ENCODE measurements around the gene RTN4RL2. TPM values are rescaled to one million over a fixed set of nuclear protein-coding genes. Genes with fewer than 3 reads are reported as not detected.
A peak's percentile ranks its signal among the peaks of the same experiment; 100 is the strongest.

Gene RTN4RL2
- total and polyA plus RNA-seq, 9 of the 15 experiments (the other 6 are each of a cell fraction or from before 2014, with no cell fraction given), result 0.06 to 1.9 (median 0.34) TPM; not detected in 4

GRCh38 chr11:57483562-57483918 lies 23.2 kb downstream of the RTN4RL2 start:
- intact Hi-C loops (cut with micrococcal nuclease), result no loop called here
- Histone ChIP-seq H3K4me1 (replicated peaks in 1 of 2; ENCODE audit: control insufficient read depth in 2 of 2, insufficient read depth in 2 of 2, low read length in 2 of 2) (peaks cover 6 to 15% of the 10 kb centered on the region in 2 experiments; a peak in 4 of 5 replicates), H3K9me1 (ENCODE audit: control insufficient read depth, insufficient read depth, low read length) (no peaks in the 10 kb centered on the region), H3K4me3 (no peak overlapping the region), H3K4me2 (ENCODE audit: insufficient read depth, low read length) (no peak overlapping the region), H2AFZ (ENCODE audit: low read depth, low read length) (no peak overlapping the region), H3K9me3 (replicated peaks; ENCODE audit: control insufficient read depth, insufficient read depth, low read depth, low read length) (no peaks in the 10 kb centered on the region), H3K27me3 (ENCODE audit: control insufficient read depth in 2 of 2, insufficient read depth in 2 of 2, low read length in 2 of 2) (no peaks in the 10 kb centered on the region), H3K79me2 (ENCODE audit: control insufficient read depth, insufficient read depth, low read length) (no peaks in the 10 kb centered on the region), H3K27ac (ENCODE audit: extremely low read depth, low read depth, low read length) (no peak overlapping the region), H3K36me3 (ENCODE audit: control insufficient read depth, insufficient read depth, low read length) (peaks cover 48% of the 10 kb centered on the region), H3K9ac (ENCODE audit: insufficient read depth in 1 of 2, low read depth in 2 of 2, low read length in 2 of 2) (no peak overlapping the region), H4K20me1 (replicated peaks; ENCODE audit: control insufficient read depth, insufficient read depth, low read length) (peaks cover 8% of the 10 kb centered on the region; the same call in 1 of the 2 replicates)
- no peak for DNase-seq (ENCODE audit: extremely low read depth in 1 of 4, low spot score in 3 of 4)
- TF ChIP-seq RBM15 (IDR thresholded peaks at IDR 0.05; ENCODE audit: insufficient read depth, low read length) (no peak), RBM25 (IDR thresholded peaks at IDR 0.05; ENCODE audit: low read depth, low read length, severe bottlenecking) (peak; percentile 92), TAF15 (IDR thresholded peaks at IDR 0.05; ENCODE audit: low read depth, low read length) (no peak), SMARCA5 (IDR thresholded peaks at IDR 0.05) (peak; percentile 66; the same call in 1 of the 2 replicates), ZC3H4 (CRISPR knock-in tag; IDR thresholded peaks at IDR 0.05; ENCODE audit: borderline replicate concordance) (no peak), ZFP36 (IDR thresholded peaks at IDR 0.05; ENCODE audit: low read depth, low read length, partially characterized antibody) (peak; percentile 85), ARID3A (IDR thresholded peaks at IDR 0.05; ENCODE audit: borderline replicate concordance, low read depth, low read length) (no peak), KDM1A (IDR thresholded peaks at IDR 0.05) (0 out of 4 replicates have a peak, but pooled peaks of 1 of the 2 experiments have one; percentile 25), BCOR (IDR thresholded peaks at IDR 0.05) (peak; percentile 80)
- TF ChIP-seq, protein P1, sequence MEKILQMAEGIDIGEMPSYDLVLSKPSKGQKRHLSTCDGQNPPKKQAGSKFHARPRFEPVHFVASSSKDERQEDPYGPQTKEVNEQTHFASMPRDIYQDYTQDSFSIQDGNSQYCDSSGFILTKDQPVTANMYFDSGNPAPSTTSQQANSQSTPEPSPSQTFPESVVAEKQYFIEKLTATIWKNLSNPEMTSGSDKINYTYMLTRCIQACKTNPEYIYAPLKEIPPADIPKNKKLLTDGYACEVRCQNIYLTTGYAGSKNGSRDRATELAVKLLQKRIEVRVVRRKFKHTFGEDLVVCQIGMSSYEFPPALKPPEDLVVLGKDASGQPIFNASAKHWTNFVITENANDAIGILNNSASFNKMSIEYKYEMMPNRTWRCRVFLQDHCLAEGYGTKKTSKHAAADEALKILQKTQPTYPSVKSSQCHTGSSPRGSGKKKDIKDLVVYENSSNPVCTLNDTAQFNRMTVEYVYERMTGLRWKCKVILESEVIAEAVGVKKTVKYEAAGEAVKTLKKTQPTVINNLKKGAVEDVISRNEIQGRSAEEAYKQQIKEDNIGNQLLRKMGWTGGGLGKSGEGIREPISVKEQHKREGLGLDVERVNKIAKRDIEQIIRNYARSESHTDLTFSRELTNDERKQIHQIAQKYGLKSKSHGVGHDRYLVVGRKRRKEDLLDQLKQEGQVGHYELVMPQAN (IDR thresholded peaks at IDR 0.05; ENCODE audit: borderline replicate concordance), result no peak
- POLR2A ChIA-PET, result interaction anchor here (0.9 to 1.5 kb wide), 4 partner anchors 9 to 21 kb away, joined by 3 to 4 read pairs (median 4); no protein-coding TSS in a partner anchor
- ATAC-seq, result no peak
- in situ Hi-C loops (cut with MboI), result no loop called here
- BruUV-seq (replicated peaks), result no TSS peak
- WGBS (ENCODE audit: insufficient coverage, low coverage, missing lambda C conversion rate), result 87% methylated on average over 3 of the region's 3 CpGs
- CTCF ChIA-PET (ENCODE audit: low intra/inter-chr PET ratio), result no interaction called here
- no peak for FAIRE-seq
